DND-41 (cell line): ENCODE results near the gene STX16.
A peak's percentile ranks its signal among the peaks of the same experiment; 100 is the strongest.

Experiments used
- ATAC-seq: fragments of 200-7000 bp; cut with Tn5 transposase; 3 replicates; pipeline ENCODE4 v1.9.1; 2021; ENCODE audit warnings: low read depth; ENCODE audit not compliant: insufficient read depth
- DNase-seq: peaks from one replicate; pipeline ENCODE4 v3.0.0-alpha.2; 2020
- H2AFZ ChIP-seq: 2 replicates; pipeline ENCODE4 v1.6.0; 2012; ENCODE audit warnings: low read depth, low read length
- H3K27ac ChIP-seq: 2 replicates; pipeline ENCODE4 v1.5.1; 2012; ENCODE audit warnings: low read length, inconsistent platforms
- H3K27me3 ChIP-seq: fragments of 200-600 bp; sonication (generic); 2 replicates; pipeline ENCODE4 v1.6.0; 2012; ENCODE audit warnings: low read length, mild to moderate bottlenecking, inconsistent platforms; ENCODE audit not compliant: insufficient read depth, poor library complexity
- H3K36me3 ChIP-seq: 2 replicates; pipeline ENCODE4 v1.5.1; 2012; ENCODE audit warnings: low read length, inconsistent platforms; ENCODE audit not compliant: insufficient read depth
- H3K4me1 ChIP-seq: 2 replicates; pipeline ENCODE4 v1.5.1; 2012; ENCODE audit warnings: mild to moderate bottlenecking, low read length; ENCODE audit not compliant: insufficient read depth
- H3K4me2 ChIP-seq: 2 replicates; pipeline ENCODE4 v1.6.0; 2012; ENCODE audit warnings: mild to moderate bottlenecking, moderate library complexity, low read length, inconsistent platforms; ENCODE audit not compliant: insufficient read depth
- H3K4me3 ChIP-seq, 2 experiments: fragments of 200-600 bp in 1 of 2; shearing (Covaris generic) in 1 of 2; 2 replicates each; pipeline ENCODE4 v1.5.1; 2012 to 2016; ENCODE audit warnings: inconsistent platforms in 2 of 2, low read length in 2 of 2, mild to moderate bottlenecking in 2 of 2, low read depth in 1 of 2, moderate library complexity in 1 of 2
- H3K79me2 ChIP-seq: 2 replicates; pipeline ENCODE4 v1.6.0; 2012; ENCODE audit warnings: low read length, inconsistent platforms; ENCODE audit not compliant: insufficient read depth
- H3K9ac ChIP-seq: 2 replicates; pipeline ENCODE4 v1.6.0; 2012; ENCODE audit warnings: low read depth, mild to moderate bottlenecking, inconsistent platforms, low read length, moderate library complexity
- H3K9me3 ChIP-seq: 2 replicates; pipeline ENCODE4 v1.5.1; 2012; ENCODE audit warnings: low read length, moderate library complexity, mild to moderate bottlenecking, inconsistent platforms; ENCODE audit not compliant: insufficient read depth, severe bottlenecking
- H4K20me1 ChIP-seq: 2 replicates; pipeline ENCODE4 v1.6.0; 2012; ENCODE audit warnings: low read length; ENCODE audit not compliant: insufficient read depth
- EZH2 ChIP-seq: IDR thresholded peaks from 3 replicates; pipeline ENCODE4 v1.6.1; 2012; ENCODE audit warnings: borderline replicate concordance, low read depth, mild to moderate bottlenecking, moderate library complexity, low read length, inconsistent platforms; ENCODE audit not compliant: severe bottlenecking
- TF ChIP-seq, protein P1 (sequence below): IDR thresholded peaks from 2 replicates; pipeline ENCODE4 v1.5.1; 2012; ENCODE audit warnings: borderline replicate concordance, low read length, moderate library complexity, mild to moderate bottlenecking; ENCODE audit not compliant: poor library complexity, severe bottlenecking; ENCODE audit errors: extremely low read depth

Gene STX16

DNA sequence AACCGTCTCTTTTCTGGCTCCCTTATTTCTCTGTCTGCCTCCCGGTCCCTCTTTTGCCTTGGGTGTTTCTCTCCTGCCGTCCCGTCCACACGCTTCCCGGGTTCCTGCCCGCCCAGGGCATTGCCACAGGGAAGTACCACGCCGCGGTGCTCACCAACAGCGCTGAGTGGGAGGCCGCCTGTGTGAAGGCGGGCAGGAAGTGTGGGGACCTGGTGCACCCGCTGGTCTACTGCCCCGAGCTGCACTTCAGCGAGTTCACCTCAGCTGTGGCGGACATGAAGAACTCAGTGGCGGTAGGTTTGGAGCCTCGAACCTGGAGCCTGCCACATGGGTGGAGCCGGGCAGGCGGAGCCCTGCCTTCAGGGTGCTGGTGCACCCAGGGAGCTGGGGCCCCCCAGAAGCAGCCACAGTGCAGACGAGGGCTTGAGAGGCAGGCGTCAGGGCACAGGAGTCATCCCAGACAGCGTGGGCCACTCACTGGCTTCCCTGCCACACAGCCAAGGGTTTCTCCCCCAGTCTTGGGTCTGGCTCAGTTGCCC is 62.8 kb downstream of the STX16 start:
- no peak overlapping the region for H3K4me3 ChIP-seq
- no peak overlapping the region for H3K27ac ChIP-seq
- peaks cover 4% of the 10 kb centered on the region for H4K20me1 ChIP-seq
- H2AFZ ChIP-seq, result no peak overlapping the region
- no peaks in the 10 kb centered on the region for H3K79me2 ChIP-seq
- TF ChIP-seq EZH2, result no peak
- TF ChIP-seq, protein P1, sequence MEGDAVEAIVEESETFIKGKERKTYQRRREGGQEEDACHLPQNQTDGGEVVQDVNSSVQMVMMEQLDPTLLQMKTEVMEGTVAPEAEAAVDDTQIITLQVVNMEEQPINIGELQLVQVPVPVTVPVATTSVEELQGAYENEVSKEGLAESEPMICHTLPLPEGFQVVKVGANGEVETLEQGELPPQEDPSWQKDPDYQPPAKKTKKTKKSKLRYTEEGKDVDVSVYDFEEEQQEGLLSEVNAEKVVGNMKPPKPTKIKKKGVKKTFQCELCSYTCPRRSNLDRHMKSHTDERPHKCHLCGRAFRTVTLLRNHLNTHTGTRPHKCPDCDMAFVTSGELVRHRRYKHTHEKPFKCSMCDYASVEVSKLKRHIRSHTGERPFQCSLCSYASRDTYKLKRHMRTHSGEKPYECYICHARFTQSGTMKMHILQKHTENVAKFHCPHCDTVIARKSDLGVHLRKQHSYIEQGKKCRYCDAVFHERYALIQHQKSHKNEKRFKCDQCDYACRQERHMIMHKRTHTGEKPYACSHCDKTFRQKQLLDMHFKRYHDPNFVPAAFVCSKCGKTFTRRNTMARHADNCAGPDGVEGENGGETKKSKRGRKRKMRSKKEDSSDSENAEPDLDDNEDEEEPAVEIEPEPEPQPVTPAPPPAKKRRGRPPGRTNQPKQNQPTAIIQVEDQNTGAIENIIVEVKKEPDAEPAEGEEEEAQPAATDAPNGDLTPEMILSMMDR, result no peak
- H3K9me3 ChIP-seq, result no peaks in the 10 kb centered on the region
- ATAC-seq, result no peak
- no peak overlapping the region for H3K9ac ChIP-seq
- peaks cover 23% of the 10 kb centered on the region for H3K36me3 ChIP-seq
- no peaks in the 10 kb centered on the region for H3K27me3 ChIP-seq
- peak; percentile 1 for DNase-seq
- no peak overlapping the region for H3K4me2 ChIP-seq
- H3K4me1 ChIP-seq, result no peaks in the 10 kb centered on the region

GRCh38 chr20:58714340-58714922 is 63.3 kb downstream of the STX16 start:
- ATAC-seq (no peak), DNase-seq (peak; percentile 3)
- H3K27ac ChIP-seq, result no peak overlapping the region
- no peaks in the 10 kb centered on the region for H3K4me1 ChIP-seq
- peaks cover 18% of the 10 kb centered on the region for H3K36me3 ChIP-seq
- no peak overlapping the region for H3K9ac ChIP-seq
- no peaks in the 10 kb centered on the region for H3K27me3 ChIP-seq
- no peaks in the 10 kb centered on the region for H3K79me2 ChIP-seq
- TF ChIP-seq, protein P1, result no peak
- TF ChIP-seq EZH2, result no peak
- no peak overlapping the region for H2AFZ ChIP-seq
- no peak overlapping the region for H3K4me2 ChIP-seq
- H3K4me3 ChIP-seq, result no peak overlapping the region
- H3K9me3 ChIP-seq, result no peaks in the 10 kb centered on the region
- H4K20me1 ChIP-seq, result peaks cover 4% of the 10 kb centered on the region

- no peaks in the 10 kb centered on the region for H3K9me3 ChIP-seq
- no peak overlapping the region for H2AFZ ChIP-seq
- no peaks in the 10 kb centered on the region for H3K79me2 ChIP-seq
- no peak for TF ChIP-seq EZH2
- TF ChIP-seq, protein P1, result no peak
- no peaks in the 10 kb centered on the region for H3K27me3 ChIP-seq
- peaks cover 15% of the 10 kb centered on the region; the same call in 1 of the 2 replicates for H3K36me3 ChIP-seq
- no peak overlapping the region for H3K4me2 ChIP-seq
- no peak overlapping the region for H3K4me3 ChIP-seq
- ATAC-seq (no peak), DNase-seq (peak; percentile 4)
- H4K20me1 ChIP-seq, result peaks cover 4% of the 10 kb centered on the region
- H3K27ac ChIP-seq, result no peak overlapping the region
- no peak overlapping the region for H3K9ac ChIP-seq
- H3K4me1 ChIP-seq, result no peaks in the 10 kb centered on the region
Observed at GRCh38 chr20:58714923-58715351, 63.9 kb downstream of the STX16 start.
